OCI-M1 (cell line): ENCODE measurements around the gene NCF2.

Experiments
- DNase-seq: peaks from one replicate; lab custom pipeline; 2025; lab: John Stamatoyannopoulos, UW

Gene NCF2

DNA sequence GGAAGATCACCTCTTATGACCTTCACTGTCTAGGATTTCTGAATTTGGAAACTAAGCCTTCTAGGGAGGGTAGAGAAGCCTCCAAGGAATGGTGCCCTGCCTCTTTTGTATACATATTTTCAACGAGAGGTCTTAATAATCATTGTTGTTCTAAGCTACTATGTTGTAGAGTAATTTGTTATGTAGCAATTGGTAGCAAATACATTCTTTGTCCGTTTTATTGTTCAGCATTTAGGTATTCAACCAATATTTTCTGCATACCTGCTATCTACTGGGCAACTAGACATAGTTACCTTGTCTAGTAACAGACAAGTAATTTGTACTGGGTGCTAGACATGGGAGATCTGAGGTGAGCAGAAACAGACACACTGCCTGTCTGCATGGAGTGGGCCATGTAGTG, 20.8 kb upstream of the NCF2 start:
- no peak for DNase-seq

- DNase-seq = no peak
Measured at GRCh38 chr1:183609759-183610452, 19.6 kb upstream of the NCF2 start.

DNA sequence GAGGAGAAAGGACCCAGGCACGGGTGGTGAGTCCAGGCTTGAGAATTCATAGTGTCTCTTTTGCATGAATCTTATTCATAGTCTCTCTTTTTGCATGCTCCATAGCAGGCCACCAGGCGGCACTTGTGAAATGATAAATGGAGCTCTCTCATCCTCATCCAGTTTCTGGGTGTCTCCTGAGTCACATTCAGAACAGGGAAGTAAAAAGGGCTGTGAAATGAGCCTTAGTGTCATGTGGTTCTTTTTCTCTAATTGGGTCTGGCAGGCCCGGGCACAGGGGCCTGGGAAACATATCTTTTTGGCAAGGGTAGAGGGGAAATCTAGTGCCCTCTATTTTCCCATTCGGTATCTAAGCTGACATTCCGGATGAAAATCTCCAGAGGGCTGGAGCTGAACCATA, 19.1 kb upstream of the NCF2 start:
- peak; percentile 91 for DNase-seq

GRCh38 chr1:183607322-183607980, 17.2 kb upstream of the NCF2 start:
- DNase-seq = no peak

DNA sequence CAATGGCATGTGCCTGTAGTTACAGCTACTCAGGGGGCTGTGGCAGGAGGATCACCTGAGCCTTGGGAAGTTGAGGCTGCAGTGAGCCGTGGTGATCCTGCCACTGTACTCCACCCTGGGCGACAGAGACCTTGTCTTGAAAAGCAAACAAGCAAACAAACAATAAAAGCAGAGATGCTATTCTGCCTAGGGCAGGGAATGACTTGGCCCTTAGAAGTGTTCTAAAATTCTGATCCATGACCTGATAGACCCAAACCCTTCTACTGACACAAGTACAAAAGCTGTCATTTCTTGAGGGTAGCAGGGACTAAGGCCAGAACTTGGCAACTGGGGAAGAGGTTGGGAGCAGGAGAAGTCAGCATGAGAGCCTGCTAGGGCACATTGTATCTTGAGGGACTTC, 15.6 kb upstream of the NCF2 start:
- DNase-seq = no peak

DNA sequence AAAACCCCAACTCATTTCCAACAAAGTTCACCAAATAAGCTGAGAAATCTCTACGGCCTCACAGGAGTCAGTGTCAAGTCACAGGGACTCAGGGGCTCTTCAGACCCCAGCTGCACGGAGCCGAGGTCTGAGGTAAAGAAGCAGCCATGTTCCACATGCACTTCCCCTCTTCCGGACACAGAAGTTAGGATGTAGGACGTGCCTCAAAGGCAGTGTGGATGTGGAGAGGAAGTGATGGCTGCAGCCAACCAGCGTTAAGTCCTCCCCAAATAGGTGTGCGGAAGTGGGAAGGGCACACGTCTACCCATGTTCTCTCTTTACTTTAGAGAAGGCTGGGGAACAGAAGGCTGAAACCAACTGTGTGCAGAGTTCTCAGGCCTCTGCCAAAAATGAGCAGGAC, 14.6 kb upstream of the NCF2 start:
- no peak for DNase-seq

DNA sequence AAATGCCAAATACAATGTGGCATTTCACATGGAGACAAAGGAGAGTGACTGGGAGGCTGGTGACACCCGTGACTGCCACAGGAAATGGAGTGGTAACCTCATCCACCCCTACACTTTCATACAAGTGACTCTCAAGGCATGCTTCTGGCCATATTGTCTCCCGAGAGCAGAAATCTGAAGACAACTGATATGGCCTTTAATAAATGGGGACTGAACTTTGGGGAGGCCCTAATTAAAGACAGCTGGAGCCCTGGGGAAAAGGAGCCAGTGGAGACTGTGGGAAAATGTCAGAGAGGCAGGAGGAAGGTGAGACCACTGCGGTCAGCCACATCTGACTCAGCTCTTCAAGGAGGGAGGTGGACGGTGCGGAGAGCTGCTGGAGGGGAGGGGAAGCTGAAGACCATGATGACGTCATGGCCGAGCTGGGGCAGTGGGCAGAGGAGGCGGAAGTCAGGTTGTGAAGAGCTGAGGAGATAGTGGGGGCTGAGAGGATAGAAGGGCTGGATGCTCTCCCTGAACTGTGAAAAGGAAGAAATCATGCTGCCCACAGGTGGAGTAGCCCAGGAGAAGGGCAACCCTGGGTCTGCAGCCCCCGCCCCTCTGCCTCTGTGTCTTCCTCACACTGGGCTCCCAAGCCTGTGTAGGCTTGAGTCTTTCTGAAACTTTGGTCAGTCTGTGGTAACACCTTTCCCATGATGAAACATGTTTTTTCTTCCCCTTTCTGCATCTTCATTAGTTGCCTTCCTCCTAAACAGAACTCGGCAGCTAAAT, 14.0 kb upstream of the NCF2 start:
- peak; percentile 86 for DNase-seq

DNA sequence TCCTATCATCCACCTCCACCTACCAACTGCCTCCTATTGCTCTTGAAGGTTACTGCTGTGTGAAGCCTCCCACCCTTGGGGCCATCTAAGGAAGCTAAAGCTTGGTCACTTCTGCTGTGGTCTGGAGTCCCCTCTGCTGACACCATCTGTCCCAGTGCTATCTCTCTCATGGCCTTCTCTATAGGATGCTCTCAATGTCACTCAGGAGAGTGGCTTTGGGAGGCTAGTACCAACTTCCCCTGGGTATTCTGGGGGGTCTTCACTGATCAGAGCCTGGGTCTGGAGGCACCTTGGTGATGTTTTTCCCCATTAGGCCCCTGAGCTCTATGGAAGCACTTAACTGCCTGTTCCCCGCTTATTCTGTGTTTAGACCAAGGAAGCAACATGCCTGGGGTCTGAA, 12.3 kb upstream of the NCF2 start:
- no peak for DNase-seq

DNA sequence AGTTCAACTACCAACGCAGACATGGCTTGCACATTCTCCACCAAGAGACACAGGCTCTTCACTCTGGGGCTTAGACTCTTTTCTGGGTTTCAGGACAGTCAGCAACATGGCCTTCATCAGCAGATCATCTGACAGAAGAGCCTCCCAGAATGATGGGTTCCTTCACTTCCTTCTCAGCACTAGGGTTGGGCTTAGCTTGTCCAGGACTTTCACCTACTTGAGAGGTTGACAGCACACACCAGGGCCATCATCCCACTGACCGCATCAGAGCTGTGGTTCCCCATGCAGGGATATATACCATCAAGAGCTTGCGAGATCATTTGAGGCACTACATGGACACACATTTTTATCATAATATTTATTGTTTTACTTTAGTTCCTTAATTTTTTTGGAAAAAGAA, 10.4 kb upstream of the NCF2 start:
- no peak for DNase-seq

GRCh38 chr1:183600136-183600535, 9.9 kb upstream of the NCF2 start:
- DNase-seq = peak; percentile 33

DNA sequence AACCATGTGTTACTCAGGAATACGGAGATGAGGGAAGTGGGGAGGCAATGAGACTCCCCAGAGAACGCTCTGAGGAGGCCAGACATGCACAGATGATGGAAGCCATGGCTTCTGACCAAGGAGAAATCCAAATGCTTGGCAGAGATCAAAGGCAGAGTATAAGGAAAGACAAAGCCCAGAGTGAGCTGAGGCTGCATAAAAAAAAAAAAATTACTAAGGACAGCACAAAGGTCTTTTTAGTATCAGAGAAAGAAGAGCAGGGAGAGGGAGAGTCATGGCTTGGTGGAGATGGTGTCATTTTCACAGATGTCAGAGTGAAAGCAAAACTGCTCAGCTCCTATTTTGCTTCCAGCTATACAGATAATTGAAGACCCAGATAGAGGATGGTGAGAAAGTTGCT, 8.1 kb upstream of the NCF2 start:
- DNase-seq = peak; percentile 56

DNA sequence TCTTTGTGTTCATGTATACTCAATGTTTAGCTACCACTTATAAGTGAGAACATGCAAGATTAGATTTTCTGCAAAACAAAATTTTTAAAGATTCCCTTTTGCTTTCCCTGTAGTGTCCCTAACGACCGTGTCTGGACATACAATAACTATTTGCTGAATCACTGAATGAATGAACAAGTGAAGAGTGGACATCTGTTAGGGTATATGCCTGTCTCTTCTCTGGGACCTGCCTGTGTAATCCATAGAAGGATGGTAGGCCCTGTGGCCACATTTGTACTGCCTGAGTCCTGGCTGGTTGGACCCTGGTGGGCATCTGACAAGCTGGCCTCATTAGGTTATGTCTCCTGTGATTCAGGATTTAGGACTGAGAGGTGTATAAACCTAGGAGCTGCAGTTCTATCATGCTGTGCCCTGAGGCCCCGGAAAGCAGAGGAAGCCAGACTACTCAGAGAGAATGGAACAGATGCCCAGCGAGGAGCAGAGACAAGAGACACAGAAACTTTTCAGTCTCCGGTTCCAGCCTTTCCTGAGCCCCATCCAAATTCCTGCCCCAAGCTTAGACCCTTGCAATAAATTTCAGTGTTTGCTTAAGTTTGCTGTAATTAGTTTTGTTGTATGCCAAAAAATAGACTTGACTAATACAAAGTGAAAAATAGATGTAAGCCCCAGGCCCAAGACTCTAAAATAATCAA, 7.5 kb upstream of the NCF2 start:
- DNase-seq = no peak

GRCh38 chr1:183596500-183596899, 6.2 kb upstream of the NCF2 start:
- DNase-seq = no peak

- no peak for DNase-seq
Measured at GRCh38 chr1:183595537-183595936, 5.3 kb upstream of the NCF2 start.

GRCh38 chr1:183593356-183593755, 3.1 kb upstream of the NCF2 start:
- peak; percentile 36 for DNase-seq

DNA sequence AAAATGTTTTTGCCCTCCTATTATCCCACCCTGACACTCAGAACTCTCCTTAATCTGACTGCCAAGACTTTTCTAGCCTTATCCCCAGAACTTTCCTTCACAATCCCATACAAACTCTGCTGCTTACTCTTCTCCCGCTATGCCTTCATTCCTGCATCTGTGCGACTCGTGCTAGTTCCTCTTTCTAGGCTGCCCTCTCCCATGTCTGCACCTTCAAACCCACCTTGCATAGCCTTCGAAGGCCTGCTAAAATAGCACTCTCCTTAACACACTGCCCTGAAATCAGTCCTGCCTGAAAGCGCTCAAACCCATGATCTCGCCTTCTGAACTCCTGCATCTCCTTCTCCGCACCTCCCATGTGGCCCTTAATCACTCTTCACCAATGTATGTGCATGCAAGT, 2.5 kb upstream of the NCF2 start:
- DNase-seq = no peak

DNA sequence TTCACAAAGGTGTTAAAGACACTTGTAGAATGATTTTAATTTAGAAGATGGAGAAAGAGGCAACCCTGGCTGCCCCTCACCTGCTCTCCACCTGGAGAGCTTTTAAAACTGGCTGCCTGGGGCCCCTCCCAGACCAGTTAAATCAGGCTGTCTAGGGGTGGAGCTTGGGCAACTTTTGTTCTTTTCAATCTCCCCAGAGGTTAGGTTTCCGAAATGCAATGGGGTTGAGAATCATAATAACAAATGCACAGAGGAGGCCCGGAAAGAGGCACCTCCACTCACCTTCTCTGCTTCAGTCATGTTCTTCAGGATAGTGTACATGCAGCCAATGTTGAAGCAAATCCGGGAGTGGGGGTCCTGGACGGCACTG, 400 bp downstream of the NCF2 start:
- no peak for DNase-seq

DNA sequence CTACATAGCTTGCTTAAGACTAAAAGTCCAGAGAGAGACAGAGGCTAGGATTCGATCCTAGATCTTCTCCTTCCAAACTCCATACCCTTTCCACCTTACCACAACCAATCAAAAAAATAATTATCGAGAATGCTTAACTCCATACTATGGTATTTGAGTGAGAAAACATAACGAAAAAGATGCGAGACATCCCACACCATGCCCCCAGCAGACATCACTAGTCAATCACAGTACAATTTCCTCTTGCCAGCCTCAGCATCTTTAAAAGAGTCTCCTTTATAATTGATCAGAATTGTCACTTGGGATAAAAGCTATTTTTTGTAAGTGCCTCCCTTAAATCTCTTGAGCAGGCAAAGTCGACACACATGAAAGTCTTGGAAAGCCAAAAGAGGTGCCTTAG, 875 bp downstream of the NCF2 start:
- DNase-seq = no peak

DNA sequence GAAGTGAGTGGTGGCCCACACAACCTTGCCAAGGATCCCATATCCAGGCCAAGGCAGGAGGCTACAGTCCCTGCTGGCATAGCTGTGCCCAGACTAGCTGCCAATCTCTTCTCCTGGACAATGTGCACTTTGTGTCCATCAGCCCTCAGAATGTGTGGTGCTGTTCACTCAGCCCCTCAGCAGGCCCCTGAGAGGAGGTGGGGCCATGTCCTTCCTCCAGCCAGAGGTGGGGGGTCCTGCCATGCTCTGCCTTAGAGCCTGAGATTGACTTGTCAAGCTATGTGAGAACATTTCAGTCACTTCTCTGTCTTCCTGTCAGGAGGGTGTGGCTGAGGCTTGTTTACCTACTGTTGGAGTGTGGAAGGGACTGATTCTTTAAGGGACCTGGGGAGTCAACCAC, 1.4 kb downstream of the NCF2 start:
- DNase-seq = no peak

DNA sequence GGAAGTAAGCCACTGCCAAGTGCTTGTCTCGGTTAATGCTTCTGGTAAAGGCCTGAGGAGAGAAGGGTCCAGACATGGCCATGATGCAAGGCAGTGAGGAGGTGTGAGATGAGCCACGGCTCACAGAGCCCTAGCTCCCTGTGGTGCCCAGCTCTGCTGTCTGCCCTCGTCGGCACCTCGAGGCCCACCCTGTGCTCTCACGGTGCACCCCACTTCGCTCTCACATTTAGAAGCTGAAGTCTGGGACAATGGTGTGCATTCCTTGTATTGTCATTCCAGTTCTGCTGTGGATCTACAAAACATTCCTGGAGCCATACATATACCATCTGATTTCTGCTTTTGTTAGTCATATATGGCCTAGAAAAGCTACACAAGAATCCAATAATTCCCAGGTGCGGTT, 3.3 kb downstream of the NCF2 start:
- no peak for DNase-seq

- DNase-seq = no peak
Measured at GRCh38 chr1:183586455-183586854, 3.8 kb downstream of the NCF2 start.

DNA sequence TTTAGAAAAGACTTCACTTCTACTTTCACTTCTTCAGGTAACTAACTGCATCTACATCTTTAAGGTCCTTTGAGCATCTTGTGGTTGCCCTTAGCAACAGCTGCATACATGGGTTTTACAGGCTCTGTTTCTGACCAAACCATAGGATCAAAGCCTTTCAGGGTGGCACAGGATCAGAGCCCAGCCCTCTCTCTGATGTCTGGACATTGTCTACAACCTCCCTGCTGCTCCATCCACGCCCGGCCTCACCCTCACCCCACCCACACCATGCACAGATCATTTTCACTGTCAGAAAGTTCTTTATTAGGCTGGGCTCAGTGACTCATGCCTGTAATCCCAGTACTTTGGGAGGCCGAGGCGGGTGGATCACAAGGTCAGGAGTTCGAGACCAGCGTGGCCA, 5.2 kb downstream of the NCF2 start:
- no peak for DNase-seq

DNA sequence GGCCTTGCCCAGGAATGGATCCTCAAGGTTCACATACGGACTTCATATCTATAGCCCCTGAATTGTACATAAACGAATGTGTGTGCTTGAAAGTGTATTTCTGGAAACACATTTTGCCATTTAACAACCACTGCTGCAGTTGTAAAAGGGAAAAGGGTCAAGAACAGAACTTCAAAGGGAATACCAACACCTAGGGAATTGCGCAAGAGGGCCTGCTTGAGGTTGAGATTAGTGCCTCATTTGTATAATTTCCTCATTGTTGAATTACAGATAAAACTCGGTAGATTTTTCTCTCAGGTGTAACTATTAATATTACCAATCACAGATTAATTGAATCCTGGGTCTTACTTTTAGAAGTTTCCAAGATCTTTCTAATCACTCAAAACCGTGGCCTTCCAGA, 6.1 kb downstream of the NCF2 start:
- peak; percentile 27 for DNase-seq
